Suprapubic skin (tissue), 4 donors: ENCODE data around the gene ORMDL3. TPM values are rescaled to one million over a fixed set of nuclear protein-coding genes. Genes with fewer than 3 reads are reported as not detected.

Source experiments
- DNase-seq, 2 donors: peaks; one replicate each; pipeline ENCODE4 v3.0.0-alpha.2; 2019; ENCODE audit warnings: low spot score in 2 of 2
- H3K27ac ChIP-seq: fragments of 200-600 bp; sonication (generic); one replicate; pipeline ENCODE4 v1.5.1; 2019
- H3K27me3 ChIP-seq: fragments of 200-600 bp; sonication (generic); one replicate; pipeline ENCODE4 v1.5.1; 2019
- H3K36me3 ChIP-seq: fragments of 200-600 bp; sonication (generic); one replicate; pipeline ENCODE4 v1.5.1; 2019
- H3K4me1 ChIP-seq: fragments of 200-600 bp; sonication (generic); one replicate; pipeline ENCODE4 v1.5.1; 2019
- H3K4me3 ChIP-seq: fragments of 200-600 bp; sonication (generic); one replicate; pipeline ENCODE4 v1.5.1; 2019; ENCODE audit warnings: mild to moderate bottlenecking
- H3K9me3 ChIP-seq: fragments of 200-600 bp; sonication (generic); one replicate; pipeline ENCODE4 v1.5.1; 2019
- EP300 ChIP-seq: sonication (generic); formaldehyde crosslinking; IDR thresholded peaks from one replicate; pipeline ENCODE4 v1.6.1; 2017; ENCODE audit warnings: antibody characterized with exemption
- POLR2A ChIP-seq, 2 donors: fragments of 450-650 bp; IDR thresholded peaks; one replicate each; pipeline ENCODE4 v1.6.1; 2017; ENCODE audit warnings: antibody characterized with exemption in 2 of 2, mild to moderate bottlenecking in 2 of 2, moderate library complexity in 2 of 2
- POLR2AphosphoS5 ChIP-seq, 3 donors: sonication (generic); formaldehyde crosslinking; IDR thresholded peaks; one replicate each; pipeline ENCODE4 v1.6.1; 2017; ENCODE audit warnings: antibody characterized with exemption in 3 of 3
- WGBS: methylation state at CpG from one replicate; pipeline ENCODE4 v1.1.5; 2018; 5-methylcytosine and 5-hydroxymethylcytosine counted together
- total RNA-seq, 4 donors: library from RNA; depleted of rRNA; stranded (reverse); fragments of >200 nt; gene quantifications; one replicate each; pipeline ENCODE4 v1.1.0, GENCODE V29; 2016
- TF ChIP-seq, protein P1 (sequence below), 2 donors: fragments of 200-600 bp in 1 of 2; fragments of 450-650 bp in 1 of 2; sonication (generic) in 1 of 2; IDR thresholded peaks; one replicate each; pipeline ENCODE4 v1.5.1; 2016 to 2019; ENCODE audit warnings: antibody characterized with exemption in 2 of 2, mild to moderate bottlenecking in 1 of 2, moderate library complexity in 1 of 2

ORMDL3 gene
- total RNA-seq, 4 donors from 2014 or later, result 57.7 to 91.3 (median 77.9) TPM

DNA sequence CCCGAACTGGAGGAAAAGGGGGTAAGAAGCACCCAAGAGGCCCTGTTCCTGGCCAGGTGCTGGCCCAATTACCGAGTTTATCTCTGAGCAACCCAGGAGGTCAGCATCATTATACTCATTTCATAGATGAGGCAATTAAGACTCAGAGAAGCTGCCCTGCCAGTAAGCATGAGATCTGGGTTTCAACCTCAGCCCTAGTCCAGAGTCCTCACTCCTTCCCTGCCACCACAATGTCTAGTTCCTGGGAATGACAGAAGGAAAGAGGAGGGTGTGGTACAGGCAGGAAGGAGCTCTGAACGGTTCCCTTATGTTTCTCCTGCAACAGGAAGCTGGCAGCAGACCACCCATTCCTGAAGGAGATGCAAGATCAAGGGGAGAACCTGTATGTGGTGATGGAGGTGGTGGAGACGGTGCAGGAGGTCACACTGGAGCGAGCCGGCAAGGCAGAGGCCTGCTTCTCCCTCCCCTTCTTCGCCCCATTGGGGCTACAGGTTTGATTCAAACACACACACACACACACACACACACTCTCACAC is 42.8 kb upstream of the ORMDL3 start:
- no peaks in the 10 kb centered on the region for H3K36me3 ChIP-seq
- no peaks in the 10 kb centered on the region for H3K27me3 ChIP-seq
- H3K4me1 ChIP-seq, result no peaks in the 10 kb centered on the region
- TF ChIP-seq, protein P1, sequence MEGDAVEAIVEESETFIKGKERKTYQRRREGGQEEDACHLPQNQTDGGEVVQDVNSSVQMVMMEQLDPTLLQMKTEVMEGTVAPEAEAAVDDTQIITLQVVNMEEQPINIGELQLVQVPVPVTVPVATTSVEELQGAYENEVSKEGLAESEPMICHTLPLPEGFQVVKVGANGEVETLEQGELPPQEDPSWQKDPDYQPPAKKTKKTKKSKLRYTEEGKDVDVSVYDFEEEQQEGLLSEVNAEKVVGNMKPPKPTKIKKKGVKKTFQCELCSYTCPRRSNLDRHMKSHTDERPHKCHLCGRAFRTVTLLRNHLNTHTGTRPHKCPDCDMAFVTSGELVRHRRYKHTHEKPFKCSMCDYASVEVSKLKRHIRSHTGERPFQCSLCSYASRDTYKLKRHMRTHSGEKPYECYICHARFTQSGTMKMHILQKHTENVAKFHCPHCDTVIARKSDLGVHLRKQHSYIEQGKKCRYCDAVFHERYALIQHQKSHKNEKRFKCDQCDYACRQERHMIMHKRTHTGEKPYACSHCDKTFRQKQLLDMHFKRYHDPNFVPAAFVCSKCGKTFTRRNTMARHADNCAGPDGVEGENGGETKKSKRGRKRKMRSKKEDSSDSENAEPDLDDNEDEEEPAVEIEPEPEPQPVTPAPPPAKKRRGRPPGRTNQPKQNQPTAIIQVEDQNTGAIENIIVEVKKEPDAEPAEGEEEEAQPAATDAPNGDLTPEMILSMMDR (IDR thresholded peaks at IDR 0.05), result no peak
- TF ChIP-seq POLR2A (IDR thresholded peaks at IDR 0.05), result no peak
- TF ChIP-seq EP300, result no peak
- no peak for TF ChIP-seq POLR2AphosphoS5 (IDR thresholded peaks at IDR 0.05)
- H3K4me3 ChIP-seq, result no peak overlapping the region
- no peak overlapping the region for H3K27ac ChIP-seq
- no peak for DNase-seq
- no peaks in the 10 kb centered on the region for H3K9me3 ChIP-seq
- 55% methylated on average over 7 of the region's 7 CpGs for WGBS

DNA sequence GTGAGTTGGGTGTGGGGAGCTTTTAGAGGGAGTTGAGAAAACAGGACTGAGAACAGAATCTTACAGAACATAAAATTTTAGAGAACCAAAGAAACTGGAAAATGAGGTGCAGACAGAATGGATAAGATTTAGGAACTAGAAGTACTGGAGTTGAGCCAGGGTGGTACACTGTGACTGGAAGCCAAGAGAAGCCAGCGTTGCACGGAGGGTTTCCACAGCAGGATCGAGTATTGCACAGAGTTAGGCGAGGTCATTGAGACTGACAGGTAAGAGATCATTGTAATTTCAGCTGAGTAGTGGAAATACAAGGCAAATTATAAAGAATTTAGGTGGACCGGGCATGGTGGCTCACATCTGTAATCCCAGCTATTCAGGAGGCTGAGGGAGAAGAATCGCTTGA is 42.0 kb upstream of the ORMDL3 start:
- Histone ChIP-seq H3K27ac (no peak overlapping the region), H3K4me3 (no peak overlapping the region), H3K36me3 (no peaks in the 10 kb centered on the region), H3K27me3 (peaks cover 2% of the 10 kb centered on the region), H3K9me3 (no peaks in the 10 kb centered on the region), H3K4me1 (no peaks in the 10 kb centered on the region)
- 75% methylated on average over 6 of the region's 6 CpGs for whole genome bisulfite sequencing
- TF ChIP-seq, protein P1 (IDR thresholded peaks at IDR 0.05), result no peak
- TF ChIP-seq POLR2AphosphoS5 (IDR thresholded peaks at IDR 0.05) (no peak), EP300 (no peak), POLR2A (IDR thresholded peaks at IDR 0.05) (no peak)
- DNase-seq, result no peak

DNA sequence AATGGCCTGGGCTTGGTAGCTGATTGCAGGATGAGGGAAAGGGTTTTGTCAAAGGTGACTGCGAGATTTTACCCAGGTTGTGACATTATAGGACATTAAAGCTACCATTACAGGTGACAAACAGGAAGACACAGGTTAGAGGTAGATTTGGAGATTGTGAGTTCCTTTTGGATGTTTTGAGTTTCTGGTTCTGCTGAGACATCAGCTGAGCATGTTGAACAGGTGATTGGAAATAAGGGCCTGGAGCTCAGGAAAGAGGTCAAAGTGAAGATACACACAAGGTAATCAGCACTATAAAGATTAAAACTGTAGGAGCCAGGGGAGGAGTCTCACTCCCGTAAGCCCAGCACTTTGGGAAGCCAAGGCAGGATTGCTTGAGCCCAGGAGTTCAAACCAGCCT is 41.4 kb upstream of the ORMDL3 start:
- peaks cover 3% of the 10 kb centered on the region for H3K27me3 ChIP-seq

DNA sequence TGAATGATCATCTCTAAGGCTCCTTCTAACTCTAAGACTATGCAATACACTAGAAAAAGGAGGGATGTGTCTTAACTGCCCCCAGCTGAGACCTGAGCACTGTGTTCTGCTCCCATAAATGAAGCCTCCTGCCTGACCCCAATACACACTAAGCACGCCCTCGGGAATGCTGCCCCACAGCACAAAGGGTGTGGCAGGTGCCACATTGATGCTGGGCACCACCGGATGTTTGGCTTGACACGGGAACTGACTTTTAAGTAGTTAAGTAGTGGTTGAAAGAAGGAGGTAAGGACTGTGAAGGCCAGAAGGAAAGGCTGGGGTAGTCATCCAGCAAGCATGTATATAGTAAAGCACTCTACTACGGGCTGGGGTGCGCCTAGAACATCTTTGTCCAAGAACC is 39.4 kb upstream of the ORMDL3 start:
- Histone ChIP-seq H3K4me3 (no peak overlapping the region), H3K9me3 (no peaks in the 10 kb centered on the region), H3K4me1 (no peaks in the 10 kb centered on the region), H3K36me3 (no peaks in the 10 kb centered on the region), H3K27ac (no peak overlapping the region), H3K27me3 (peaks cover 3% of the 10 kb centered on the region)
- 74% methylated on average over 6 of the region's 6 CpGs for WGBS
- no peak for DNase-seq
- TF ChIP-seq EP300 (no peak), POLR2AphosphoS5 (IDR thresholded peaks at IDR 0.05) (no peak), POLR2A (IDR thresholded peaks at IDR 0.05) (no peak)
- TF ChIP-seq, protein P1 (IDR thresholded peaks at IDR 0.05), result no peak

More for the DNA sequence above, 41.4 kb upstream of the ORMDL3 start:
- no peaks in the 10 kb centered on the region for H3K4me1 ChIP-seq
- no peaks in the 10 kb centered on the region for H3K36me3 ChIP-seq
- no peak for TF ChIP-seq POLR2A (IDR thresholded peaks at IDR 0.05)
- TF ChIP-seq, protein P1 (IDR thresholded peaks at IDR 0.05), result no peak
- TF ChIP-seq EP300, result no peak
- WGBS, result 80% methylated on average over 2 of the region's 2 CpGs
- H3K27ac ChIP-seq, result no peak overlapping the region
- no peak for DNase-seq
- no peak overlapping the region for H3K4me3 ChIP-seq
- H3K9me3 ChIP-seq, result no peaks in the 10 kb centered on the region

DNA sequence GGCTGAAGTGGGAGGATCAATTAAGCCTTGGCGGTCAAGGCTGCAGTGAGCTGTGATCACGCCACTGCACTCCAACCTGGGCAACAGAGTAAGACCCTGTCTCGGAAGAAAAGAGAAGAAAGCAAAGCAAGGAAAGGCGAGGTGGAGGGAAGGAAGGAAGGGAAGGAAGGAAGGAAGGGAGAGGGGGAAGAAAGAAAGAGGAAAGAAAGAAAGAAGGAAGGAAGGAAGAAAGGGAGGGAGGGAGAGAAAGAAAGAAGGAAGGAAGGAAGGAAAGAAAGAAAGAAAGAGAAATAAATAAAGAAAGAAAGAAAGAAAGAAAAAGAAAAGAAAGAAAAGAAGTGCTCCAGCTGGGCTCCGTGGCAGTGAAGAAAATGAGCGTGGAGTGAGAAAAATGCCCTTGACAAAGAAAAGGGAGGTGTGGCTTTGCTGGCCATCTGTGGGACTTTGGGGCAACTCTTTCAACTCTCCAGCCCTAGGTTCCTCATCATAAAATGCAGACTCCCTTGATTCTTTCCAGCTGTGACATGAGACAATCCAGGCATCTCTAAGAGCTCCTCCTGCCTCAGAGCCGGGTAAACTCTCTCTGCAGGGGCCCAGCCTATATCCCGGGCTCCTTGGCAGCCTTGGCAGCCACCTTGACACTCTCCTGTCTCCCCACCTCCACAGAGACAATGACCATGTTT is 37.8 kb upstream of the ORMDL3 start:
- Histone ChIP-seq H3K27me3 (peaks cover 3% of the 10 kb centered on the region), H3K27ac (no peak overlapping the region), H3K9me3 (no peaks in the 10 kb centered on the region), H3K4me1 (no peaks in the 10 kb centered on the region), H3K4me3 (no peak overlapping the region), H3K36me3 (no peaks in the 10 kb centered on the region)
- no peak for TF ChIP-seq POLR2A (IDR thresholded peaks at IDR 0.05)
- 61% methylated on average over 8 of the region's 8 CpGs for WGBS
- DNase-seq, result no peak
